HG03575 (cell line): ENCODE results near the gene FSHB.
"Not testable (repeated sequence)": the region's sequence is repeated elsewhere in the genome, so short reads cannot be mapped to it uniquely, and the experiment has no call there.

Experiments used
- ATAC-seq: cut with Tn5 transposase; IDR thresholded peaks from one replicate; pipeline ENCODE4 v1.9.1; 2021; ENCODE audit not compliant: unreplicated experiment, insufficient number of reproducible peaks, low FRiP score; ENCODE audit errors: extremely low read depth

The FSHB gene

DNA sequence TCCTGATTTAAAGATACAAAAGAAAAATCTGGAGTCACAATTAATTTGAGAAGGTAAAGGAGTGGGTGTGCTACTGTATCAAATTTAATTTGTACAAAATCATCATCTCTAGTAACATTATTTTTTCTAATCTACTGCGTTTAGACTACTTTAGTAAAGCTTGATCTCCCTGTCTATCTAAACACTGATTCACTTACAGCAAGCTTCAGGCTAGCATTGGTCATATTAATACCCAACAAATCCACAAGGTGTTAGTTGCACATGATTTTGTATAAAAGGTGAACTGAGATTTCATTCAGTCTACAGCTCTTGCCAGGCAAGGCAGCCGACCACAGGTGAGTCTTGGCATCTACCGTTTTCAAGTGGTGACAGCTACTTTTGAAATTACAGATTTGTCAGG is at the start of gene FSHB:
TSS of gene FSHB (plus strand) at position 301 of the 400 bp plus-strand sequence. CDS start 889 bp downstream, outside the sequence.
- no peak for ATAC-seq

DNA sequence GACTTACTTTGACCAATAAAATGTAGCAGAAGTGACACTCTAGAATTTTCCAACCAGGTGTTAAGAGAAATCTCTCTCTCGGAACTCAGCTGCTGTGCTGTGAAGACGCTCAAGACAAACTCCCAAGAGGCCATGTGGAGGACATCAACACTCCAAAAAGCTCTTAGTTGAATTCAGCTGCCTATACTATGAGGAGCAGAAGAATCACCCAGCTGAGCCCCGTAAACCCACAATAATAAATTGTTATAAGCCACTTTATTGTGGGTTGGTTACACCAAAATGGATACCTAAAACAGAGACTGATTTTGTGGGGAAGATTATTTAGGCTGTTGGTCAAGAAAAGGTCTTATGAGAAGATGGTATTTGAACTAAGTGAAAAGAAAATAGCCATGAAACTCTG is 44.1 kb upstream of the FSHB start:
- no peak for ATAC-seq

DNA sequence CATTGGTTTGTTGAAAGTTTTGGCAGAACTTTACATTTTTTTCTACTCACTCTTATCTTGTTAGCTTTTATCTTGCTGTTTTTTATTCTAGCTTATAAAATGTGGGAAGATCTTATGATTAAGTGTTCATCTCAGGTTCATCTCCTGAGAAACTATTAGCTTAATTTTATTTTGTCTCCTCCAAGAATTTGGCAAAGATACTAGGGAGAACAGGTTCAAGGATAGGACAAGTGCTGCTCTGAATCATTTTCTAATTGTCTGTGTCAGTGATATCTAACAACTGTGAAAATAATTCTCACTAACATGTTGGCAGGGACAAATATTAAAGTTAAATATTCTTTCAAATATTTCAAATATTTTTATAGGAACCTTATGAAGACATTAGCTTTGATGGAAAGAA is 38.2 kb upstream of the FSHB start:
- ATAC-seq = no peak

DNA sequence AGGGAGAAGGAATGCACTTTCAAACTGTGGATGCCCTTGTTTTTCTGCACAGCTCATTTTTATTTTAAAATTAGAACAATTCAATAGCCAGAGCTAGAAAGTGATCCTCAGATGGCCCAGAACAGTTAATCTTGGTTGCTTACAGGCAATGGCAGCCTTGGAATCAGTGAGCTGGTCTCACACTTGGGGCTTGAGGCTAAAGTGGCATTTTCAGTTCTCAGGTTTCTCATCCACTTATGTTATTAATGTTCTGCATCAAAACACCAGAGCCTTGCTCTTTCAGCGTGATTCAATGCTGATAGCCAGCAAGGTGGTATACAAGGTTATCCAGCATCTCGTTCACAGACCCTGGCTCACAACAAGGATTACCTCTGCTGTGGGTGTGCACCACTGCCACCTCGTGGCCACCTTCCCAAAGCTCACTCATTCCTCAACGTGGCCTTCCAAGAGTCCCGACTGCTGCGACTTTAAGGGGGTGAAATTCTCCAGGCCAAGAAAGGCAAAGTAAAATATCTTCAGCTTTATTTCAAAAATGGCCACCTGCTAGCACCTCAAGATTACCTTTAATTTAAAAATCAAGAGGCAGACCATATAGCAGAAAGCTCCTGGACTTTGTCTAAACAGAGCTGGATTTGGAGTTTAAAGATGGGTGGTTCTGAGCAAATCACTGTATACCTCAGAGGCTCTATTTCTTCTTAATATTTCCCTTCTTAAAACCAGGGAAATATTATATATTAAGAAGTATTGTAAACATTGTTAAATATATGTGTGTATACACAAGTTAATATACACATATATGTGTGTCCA is 34.2 kb upstream of the FSHB start:
- peak; percentile 95 for ATAC-seq

DNA sequence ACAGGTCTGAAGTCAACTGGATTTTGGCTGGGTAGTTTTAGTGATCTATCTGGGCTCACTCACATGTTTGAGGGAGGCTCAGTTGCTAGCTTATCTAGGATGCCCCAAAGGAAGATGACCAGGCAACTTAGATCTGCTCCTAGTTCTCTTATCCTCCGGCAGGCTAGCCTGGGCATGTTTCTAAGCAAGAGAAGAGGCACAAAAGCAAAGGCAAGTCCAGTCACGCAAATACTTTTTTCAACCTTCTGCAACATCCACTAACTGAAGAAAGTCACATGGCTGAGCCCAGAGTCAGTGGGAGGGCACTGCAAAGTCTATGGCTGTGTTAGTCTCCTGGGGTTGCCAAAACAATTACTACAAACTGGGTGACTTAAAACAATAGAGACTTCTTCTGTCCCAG is 32.9 kb upstream of the FSHB start:
- ATAC-seq = no peak

DNA sequence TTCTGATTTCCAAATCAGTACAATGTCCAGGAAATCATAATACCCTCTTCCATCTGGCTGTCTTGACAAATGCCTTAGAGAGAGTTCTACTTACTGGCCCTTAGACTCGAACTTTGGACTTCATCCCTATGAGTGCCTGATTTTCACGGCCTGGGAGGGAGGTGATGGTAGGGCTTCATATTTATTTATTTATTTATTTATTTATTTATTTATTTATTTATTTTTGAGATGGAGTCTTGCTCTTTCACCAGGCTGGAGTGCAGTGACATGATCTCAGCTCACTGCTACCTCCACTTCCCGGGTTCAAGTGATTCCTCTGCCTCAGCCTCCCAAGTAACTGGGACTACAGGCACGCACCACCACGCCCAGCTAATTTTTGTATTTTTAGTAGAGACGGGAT is 27.8 kb upstream of the FSHB start:
- not testable (repeated sequence) for ATAC-seq

DNA sequence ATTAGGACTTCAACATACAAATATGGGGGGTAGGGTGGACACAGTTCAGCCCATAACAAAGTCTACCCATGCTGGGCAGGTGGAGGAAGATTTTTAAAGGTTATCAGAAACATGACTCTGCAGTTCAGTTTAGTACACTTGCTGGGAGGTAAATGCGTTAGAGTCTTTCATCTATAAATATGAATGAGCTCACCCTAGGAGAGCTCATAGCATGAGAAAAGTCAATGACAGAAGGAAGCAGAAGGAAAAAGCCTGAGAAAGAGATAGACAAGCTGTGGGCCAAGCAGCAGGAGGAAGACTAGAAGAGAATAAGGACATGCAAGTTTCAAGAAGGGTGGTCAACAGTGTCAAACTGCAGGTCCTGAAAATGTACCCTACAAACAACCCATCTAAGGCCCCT is 27.0 kb upstream of the FSHB start:
- no peak for ATAC-seq

DNA sequence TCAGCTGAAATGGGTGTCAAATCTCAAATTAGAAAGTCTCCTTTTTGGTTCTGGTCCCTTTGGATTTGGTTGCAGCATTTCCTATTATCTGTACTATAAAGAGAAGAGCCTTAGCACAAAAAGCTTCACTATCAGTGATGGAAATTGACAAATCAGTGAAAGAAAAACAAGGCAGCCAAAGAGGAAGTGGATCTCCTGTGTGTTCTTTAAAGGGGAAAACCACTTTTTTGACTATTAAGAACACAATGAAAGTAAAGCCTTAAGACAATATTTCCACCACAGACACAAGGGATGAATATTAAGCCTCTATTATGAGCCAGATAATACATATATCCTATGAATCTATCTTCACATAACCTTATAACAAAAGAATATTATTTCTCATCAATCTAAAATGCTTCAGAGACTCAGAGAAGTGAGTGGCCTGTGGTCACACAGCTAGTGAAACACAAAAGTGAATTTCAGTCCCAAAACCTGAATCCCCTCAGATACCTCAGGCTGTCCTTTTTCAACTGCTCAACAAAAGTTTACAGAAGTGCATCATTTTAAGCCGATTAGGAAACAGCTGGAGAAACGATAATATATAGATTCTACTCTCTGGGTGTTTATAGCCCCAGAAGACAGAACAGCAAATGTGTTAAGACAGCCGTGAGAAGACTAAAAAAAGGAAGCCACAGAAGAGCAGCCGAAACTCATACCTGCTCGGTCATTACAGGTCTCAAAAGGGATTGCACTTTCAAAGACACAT is 24.4 kb upstream of the FSHB start:
- peak; percentile 83 for ATAC-seq

DNA sequence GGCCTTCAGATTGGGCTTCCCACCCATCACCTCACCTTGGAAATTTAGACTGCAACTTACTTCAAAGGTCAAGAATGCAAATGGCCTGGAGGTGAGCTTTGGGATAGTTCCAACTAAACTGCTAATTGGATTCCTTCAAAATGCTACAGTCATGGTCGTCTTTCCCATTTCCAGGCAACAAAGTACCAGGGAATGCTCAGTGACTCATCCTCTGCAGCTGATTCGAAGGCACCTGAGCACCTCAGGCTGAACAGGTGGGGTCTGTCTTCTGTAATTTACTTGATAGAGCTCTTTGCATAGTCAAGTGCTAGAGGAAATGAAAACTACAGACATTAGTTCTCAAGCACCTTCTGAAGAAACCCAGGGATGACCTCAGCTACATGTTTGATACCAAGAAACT is 20.5 kb upstream of the FSHB start:
- no peak for ATAC-seq

DNA sequence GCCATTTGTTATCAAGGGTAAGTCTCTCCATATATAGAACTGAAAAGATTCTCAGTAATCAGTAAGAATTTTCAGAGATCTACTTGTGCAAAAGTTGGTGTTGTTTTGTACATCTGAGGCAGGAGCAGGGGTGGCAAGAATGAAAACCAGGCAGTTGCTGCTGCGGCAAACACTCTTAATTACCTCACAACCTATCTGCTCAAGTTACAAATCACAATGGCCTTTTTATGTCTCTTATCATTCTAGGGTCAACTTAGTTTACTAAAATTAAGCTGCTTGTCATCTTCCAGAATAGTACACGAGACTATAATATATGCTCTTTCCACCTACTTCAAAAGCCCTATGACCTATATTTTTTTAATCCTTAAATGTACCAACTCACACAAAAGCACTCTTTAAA is 14.3 kb upstream of the FSHB start:
- no peak for ATAC-seq

DNA sequence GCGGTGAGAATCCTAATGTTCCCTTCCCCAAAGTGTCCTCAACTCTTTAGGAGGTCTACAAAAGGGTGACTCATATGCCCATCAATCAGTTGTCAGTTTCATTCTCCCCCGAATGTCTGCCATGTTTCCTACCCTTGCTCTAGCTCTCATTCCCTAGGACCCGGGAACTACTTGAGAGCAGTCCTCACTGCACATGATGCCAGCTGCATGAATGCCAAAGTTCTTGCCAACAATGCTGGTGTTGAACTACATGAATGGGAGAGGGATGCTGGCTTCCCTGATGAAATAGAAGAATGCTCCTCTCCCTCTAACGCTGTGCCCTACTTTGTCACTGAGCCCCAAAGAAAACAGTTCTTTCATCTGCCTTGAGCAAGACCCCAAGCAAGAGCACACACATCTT is 12.5 kb upstream of the FSHB start:
- no peak for ATAC-seq

DNA sequence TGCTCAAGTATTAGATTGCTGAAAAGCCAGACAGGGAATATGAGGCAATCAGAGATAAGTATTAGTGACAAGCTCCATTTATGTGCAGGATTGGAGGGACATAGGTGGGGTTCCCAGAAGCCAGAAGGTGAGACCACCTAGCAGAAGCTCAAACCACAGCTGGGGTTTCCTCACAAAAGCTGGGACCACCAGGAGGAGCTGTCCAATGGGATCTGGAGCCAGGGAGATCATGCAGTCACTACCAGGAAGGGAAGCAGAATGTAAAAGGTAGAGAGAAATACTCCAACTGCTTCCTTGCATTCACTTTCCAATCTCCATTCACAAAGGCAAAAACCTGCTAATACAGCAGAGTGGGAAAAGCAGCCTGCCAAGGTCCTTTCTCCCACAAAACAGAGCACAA is 5.2 kb upstream of the FSHB start:
- no peak for ATAC-seq

DNA sequence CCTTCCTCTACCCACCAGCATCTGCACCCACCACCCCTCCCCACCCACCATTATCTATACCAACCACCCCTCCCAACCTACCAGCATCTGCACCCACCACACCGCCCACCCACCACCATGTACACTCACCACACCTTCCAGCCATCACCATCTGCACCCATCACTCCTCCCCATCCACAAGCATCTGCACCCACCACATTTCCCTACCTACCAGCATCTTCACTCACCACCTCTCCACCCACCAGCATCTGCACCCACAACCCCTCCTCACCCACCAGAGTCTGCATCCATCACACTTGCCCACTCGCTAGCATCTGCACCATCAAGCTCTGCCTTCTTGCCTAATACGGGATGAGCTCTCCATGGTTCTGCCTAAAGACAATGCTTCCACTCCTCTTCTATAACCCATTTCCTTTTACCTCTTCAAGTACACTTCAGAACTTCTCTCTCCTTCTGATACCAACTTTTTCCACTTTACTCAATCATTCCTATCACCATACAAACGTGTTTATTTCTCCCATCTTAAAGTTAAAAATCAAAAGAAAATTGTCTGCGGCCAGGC is 2.4 kb upstream of the FSHB start:
- ATAC-seq = no peak

DNA sequence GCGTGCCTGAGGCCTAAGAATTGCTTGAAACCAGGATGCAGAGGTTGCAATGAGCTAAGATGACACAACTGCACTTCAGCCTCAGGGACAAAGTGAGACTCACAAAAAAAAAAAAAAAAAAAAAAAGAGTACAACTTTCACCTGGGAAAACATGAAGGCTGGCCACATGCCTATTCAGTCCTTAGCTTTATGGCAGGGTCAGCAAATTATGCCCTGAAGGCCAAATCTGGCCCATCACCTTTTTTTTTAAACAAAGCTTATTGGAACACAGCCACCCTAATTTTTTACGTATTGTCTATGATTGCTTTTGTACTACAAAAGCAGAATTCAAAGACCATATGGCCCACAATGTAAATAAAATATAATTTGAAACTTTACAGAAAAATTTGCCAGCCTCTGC is 8.2 kb downstream of the FSHB start:
- no peak for ATAC-seq

DNA sequence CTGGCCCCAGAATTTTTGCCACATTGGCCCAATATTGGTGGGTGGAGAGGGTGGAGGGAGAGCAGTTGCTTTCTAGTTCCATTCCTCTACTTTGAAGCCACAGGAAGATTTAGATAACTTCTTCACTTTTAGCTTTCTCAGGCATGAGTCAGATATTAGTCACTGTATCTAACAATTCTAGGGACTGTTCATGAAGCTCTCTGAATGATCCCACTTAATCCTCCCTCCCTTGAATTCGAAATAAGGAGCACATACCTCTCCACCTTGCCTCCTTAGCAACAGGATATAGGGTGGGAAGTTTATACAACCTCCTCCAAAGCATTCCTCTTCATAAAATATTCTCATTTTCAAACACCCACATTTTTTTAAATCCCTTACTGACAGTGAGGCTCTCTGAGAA is 13.5 kb downstream of the FSHB start:
- ATAC-seq = no peak

DNA sequence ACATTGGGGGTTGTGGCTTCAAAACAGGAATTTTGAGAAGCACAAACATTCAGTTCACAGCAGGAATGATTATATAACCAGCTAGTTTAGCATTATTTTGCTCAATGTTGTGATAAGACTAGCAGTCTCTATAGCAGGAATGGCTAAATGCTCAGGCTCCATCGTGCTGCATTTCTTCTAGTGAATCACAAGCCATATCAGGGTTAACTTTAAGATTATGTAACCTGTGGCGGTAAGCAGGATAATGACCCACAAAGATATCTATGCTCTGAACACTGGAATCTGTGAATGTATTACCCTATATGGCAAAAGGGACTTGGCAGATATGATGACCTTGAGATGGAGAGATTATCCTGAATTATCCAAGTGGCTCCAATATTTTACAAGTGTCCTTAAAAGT is 14.8 kb downstream of the FSHB start:
- ATAC-seq = no peak

DNA sequence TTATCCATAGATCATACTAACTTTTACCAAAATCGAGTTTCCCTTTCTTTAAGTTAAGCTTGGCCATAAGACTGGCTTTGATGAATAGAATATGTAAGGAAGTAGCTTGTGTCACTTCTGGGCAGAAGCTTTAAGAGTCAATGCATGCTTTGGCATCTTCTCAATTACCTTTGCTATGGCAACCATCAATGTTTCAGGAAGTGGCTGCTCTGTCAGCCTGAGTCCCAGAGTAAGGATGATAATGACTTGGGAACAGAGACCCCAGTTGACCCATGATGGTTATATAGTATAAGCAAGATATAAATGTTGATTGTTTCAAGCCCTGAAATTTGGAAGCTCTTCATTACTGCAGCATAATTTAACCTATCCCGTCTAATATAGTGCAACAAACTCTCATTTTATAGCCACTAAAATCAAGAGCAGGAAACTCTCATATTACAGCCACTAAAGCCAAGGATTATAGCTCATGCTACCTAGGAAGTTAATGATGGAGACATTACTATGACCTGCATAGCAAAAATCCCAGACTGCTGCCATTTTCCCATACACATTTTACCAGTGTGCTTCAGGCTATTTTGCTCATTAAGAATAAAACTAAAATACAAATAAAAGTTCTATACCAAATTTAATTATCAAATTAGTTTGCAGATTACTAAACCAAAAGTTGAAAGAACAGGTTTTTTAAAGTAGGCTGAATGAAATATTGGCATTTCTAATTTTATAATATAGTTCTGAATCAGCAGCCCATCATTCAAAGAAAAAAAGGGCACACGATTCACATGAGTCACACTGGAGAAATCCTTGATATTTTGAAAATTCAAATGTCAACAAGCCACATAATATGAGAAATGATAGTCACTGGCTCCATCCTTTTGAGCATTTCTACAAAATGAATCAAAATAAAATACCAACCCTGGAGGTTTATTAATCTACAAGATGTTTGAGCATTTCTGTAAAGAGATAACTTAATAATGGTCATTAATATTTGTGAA is 23.8 kb downstream of the FSHB start:
- ATAC-seq = no peak

DNA sequence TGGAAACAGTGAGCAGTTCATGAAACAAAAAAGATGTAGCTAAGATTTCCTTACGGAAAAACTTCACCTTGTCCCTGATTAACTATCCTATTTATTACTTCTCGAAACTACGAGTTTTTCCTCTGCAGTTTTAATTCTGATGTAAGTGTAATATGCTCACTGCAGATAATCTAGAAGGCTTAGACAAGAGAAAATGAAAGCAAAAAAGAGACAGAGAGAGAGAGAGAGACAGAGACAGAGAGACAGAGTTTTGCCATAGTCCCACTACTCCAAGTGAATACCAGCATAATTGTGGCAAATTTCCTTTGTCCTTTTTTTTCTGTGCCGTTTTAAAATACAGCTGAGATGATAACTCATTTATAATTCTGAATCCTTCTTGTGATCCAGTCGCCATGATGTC is 24.8 kb downstream of the FSHB start:
- ATAC-seq = no peak

DNA sequence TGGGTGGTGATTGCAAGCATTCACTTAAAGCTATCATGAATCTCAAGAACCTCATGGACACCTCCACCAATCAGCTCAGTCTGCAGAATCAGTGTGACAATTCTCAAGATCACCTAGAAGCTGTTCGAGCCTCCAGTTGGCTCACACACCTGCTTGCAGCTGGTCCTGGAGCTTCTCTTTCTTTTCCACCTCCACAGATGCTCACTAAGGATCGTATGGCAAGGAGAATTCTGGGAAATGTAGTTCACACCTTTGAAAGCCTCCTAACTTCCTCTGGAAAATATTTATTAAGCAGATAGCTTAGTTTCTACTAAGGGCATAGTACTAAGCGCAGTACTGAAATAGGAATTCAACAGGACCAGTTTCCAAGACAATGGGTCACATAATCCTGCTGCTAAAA is 26.2 kb downstream of the FSHB start:
- ATAC-seq = no peak
